Body of pancreas (tissue), 4 donors: ENCODE results near the gene UQCRC1.

ENCODE experiments used
- POLR2A ChIP-seq, 3 donors: fragments of 450-650 bp; IDR thresholded peaks; one replicate each; pipeline ENCODE4 v1.6.1; 2016; ENCODE audit warnings: antibody characterized with exemption in 3 of 3, mild to moderate bottlenecking in 2 of 3
- TF ChIP-seq, protein P1 (sequence below), 7 experiments: fragments of 450-650 bp in 4 of 7; fragments of 200-600 bp in 3 of 7; sonication (generic) in 3 of 7; IDR thresholded peaks; one replicate each; pipeline ENCODE4 v1.5.1; 2016 to 2019; ENCODE audit warnings: antibody characterized with exemption in 7 of 7

GRCh38 chr3:48585411-48585810 lies 24.0 kb downstream of the UQCRC1 start:
- TF ChIP-seq POLR2A (IDR thresholded peaks at IDR 0.05) = no peak
- TF ChIP-seq, protein P1, sequence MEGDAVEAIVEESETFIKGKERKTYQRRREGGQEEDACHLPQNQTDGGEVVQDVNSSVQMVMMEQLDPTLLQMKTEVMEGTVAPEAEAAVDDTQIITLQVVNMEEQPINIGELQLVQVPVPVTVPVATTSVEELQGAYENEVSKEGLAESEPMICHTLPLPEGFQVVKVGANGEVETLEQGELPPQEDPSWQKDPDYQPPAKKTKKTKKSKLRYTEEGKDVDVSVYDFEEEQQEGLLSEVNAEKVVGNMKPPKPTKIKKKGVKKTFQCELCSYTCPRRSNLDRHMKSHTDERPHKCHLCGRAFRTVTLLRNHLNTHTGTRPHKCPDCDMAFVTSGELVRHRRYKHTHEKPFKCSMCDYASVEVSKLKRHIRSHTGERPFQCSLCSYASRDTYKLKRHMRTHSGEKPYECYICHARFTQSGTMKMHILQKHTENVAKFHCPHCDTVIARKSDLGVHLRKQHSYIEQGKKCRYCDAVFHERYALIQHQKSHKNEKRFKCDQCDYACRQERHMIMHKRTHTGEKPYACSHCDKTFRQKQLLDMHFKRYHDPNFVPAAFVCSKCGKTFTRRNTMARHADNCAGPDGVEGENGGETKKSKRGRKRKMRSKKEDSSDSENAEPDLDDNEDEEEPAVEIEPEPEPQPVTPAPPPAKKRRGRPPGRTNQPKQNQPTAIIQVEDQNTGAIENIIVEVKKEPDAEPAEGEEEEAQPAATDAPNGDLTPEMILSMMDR (IDR thresholded peaks at IDR 0.05) = no peak
